ENCODE data around the gene SORCS1.
"Not testable (repeated sequence)": the region's sequence is repeated elsewhere in the genome, so short reads cannot be mapped to it uniquely, and the experiment has no call there.

The SORCS1 gene

DNA sequence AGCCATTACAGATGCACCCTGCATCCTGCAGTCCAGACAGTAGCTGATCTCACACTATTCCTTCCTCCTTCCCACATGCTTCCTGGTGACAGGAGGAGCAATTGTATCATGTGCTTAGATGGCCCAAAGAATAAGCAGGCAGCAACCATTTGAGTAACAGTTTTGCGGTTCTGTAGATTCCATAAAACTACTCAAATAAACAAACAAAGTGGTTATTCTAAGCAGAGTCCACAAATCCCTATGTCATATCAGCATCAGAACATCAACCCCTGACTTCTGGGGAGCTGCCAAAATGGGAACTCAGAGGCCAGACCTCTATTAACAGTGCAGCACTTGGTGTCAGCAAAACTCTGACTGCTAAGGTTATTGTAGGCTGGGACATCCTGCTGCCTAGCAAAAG, 226.0 kb downstream of the SORCS1 start:
- DNase-seq: no peak

DNA sequence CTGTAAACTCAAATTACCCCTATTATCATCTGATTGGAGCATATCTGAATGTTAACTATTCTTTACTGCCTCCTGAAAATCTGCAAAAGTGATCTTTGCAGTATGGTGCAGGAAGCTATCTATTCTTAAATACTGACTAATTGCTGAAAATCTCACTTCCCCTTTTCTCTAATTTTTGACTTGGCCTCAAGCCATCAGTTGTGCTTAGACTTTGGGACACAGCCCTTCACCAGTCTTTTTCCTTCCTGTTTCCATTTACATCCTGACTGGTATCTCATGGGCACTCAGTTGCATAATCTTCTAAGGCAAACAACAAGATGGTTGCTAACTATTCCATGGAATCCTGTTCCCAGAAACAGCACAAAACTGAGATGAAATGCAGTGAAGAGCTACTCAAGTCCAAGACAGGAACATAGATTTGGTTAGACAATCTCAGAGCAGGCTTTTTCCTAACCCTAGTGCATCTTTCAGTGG, 228.5 kb downstream of the SORCS1 start:
- DNase-seq: no peak

DNA sequence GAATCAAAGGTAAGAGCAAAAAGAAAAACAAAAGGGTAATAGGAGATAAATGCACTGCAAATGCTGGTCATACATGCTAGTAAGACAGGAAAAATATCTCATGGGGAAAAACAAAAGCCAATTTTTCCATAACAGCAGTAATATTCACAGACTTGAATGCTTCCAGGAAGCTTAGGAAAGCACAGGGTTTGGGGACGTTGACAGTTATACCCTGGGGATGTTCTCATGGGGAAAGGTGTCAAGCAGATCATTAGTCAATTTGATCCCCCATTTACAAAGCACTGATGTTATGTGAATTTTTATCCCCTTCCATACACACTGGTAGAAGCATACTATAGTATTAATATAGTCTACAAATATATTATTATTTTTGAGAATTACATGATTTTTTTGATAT, 232.7 kb downstream of the SORCS1 start:
- DNase-seq: no peak

DNA sequence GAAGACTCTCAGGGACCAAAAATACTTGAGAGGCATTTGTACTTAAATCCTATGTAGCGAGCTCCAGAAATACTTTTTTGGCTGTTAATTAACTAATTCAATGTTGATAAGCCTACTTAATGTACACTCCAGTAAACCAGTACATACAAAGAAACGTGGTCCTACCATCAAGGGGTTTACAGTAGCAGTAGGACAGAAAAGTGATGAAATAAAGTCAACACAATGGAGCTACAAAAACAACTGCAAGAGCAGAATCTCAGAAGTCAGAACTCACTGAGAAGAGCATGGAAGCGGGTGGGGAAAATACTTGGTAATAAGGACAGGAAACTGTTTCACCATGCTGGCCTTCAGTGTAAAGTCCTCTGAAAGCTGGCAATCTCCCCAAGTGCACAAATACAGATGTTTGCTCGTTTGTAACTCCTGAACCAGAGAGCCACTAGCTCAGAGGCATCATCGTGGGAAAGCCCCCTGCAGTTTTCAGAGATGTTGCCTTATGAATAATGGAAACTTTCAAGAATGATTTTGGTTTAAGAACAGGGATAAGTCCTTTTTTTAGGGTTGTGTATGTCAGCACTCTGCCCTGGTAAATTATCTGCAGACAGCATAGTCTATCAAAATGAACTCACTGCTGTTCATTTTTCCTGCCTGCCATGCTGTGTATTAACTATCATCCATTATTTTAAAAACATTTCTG, 233.2 kb downstream of the SORCS1 start:
- DNase-seq: no peak

DNA sequence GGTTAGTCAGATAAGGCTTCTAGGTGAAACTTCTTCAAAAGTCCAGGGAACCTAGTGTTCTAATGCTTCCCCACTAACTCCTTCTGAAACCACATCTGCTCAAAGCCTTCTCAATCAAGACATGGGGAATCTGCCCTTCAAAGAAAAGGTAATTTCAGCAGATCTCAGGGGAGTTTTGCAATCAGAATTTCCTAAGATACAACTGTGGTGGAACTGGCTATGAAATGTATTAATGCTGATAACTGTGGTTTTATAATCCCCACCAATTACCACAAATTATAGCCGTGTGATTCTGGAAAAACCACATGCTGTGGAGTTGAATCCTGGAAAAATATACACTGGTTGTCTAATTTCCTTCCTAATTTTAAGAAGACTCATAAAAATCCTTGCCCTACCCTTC, 233.8 kb downstream of the SORCS1 start:
- no peak for DNase-seq

DNA sequence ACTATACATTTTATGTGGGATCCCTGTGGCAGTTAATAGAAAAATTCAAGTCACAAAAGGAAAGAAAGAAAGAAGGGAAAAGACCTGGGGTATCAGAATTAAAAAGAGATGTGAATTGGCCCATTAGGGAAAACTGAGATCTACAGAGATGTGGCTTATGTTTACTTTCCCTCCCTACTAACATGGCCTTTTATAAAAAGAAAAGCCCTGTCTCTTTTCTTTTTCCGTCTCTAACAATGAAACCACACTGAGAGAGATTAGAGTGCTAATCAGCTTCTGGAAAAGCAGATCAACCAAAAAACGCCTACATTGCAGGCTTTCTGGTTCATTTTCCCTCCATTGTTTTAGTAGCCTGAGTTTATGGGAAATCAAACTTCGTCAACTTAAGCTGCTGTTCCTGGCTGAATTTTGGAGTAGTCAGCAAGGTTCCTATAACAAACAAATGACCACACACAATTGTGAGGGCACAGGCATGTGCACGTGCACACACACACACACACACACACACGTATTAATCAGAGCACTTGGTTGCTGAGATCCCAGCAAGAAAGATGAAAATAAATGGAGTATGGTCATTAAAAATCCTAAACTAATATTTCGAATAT, 235.1 kb downstream of the SORCS1 start:
- DNase-seq: no peak

DNA sequence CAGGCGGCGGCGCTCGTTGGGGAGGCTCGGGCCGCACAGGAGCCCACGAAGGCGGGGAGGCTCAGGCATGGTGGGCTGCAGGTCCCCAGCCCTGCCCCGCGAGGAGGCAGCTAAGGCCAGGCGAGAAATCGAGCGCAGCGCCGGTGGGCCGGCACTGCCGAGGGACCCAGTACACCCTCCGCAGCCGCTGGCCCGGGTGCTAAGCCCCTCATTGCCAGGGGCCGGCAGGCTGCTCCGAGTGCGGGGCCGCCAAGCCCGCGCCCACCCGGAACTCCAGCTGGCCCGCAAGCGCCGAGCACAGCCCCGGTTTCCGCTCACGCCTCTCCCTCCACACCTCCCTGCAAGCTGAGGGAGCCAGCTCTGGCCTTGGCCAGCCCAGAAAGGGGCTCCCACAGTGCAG, 236.4 kb downstream of the SORCS1 start:
- not testable (repeated sequence) for DNase-seq

DNA sequence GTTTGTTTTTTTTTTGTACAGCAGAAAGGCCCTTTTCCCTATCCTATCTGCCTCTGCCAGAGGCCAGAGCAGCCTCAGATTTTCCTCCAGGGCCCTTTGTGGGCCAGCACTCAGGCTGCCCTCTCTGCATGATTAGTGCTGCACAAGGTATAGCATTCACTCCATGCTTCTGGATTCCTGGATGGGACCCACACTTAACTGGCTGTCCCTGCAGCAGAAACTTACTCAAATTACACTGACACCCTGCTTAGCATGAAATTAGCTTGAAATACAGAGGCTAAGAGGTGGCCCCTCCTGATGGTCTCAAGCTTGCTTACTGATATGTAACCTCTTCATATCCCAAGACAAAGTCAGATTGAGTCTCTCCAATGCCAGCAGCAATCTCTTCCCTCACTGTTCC, 239.3 kb downstream of the SORCS1 start:
- no peak for DNase-seq

DNA sequence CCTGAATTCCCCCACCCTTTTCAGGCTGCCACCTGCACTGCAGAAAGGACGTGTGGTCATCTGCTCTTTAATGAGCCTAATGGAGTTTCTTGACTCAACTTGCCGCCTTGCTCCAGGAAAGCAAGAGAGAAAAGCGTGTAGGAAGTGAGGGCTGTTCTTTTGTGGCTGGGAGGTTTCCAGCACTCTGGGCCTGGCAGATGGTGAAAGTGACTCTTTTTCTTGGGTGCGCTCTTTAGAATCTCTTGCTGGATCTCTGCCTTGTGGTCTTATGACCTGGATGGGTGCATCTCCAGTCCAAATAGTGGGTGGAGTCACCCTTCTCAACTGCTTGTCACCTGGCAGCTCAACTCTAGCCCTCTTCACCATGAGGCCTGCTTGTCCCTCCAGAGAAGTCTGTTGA, 244.0 kb downstream of the SORCS1 start:
- DNase-seq: no peak

DNA sequence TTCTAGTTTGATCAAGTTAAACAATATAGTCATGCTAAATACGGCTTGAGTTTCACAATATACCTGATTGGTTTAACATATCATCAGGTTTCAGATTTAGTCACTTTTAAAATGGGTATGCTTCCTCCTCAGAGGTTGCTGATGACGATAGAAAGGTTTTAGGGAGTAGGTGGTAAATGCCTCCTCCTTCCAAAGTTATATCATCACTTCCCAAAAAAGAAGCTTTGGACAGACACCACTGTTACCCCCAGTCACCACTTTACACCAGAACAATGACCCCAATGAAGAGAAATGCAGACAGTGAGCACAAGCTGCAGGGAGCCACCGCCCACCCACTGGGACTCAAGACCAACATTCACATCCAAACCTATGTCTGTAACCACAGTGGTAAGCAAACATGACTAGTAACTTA, 244.6 kb downstream of the SORCS1 start:
- DNase-seq: no peak

DNA sequence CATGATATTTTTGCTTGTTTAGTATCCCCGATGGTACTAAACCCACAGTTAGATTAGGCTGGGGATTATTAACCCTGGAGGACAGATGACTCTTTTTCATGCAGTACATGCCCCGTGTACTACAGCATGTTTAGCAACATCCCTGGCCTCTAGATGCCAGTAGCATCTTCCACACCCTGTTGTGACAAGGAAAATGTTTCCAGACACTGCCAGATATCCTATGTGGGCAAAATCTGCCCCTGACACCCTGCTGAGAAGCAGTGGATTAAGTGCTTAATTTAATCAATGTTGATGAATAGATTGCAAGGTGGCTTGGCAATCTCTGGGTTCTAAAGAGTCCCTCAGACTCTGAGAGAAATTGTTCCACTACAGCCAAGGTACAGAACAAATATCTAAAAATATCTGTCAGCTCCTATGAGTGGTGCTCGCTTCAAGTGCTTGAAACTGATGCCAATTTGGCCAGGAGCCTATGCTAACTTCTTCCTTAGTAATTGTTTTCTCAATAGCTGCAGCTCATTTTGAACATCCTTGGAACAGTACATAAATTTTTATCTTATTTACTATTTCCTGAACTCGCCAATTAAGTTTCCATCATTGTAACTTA, 247.0 kb downstream of the SORCS1 start:
- no peak for DNase-seq

DNA sequence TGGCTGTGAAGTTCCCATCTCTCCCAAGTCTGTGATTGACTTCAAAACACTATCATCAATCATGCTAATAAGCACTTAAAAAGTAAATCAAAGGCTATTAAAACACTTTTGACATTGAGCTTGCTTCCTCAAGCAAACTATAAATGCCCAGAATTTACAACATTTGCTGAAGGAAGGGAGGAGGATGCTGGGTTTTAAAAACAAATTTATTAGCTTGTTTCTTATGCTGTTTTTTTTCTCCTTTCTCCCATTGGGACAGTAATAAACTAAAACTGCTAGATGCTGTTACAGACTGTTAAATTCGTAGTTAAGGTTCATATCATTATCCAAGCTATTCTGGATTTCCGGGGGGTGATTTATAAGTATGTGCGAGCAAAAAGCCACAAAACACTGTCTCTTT, 250.5 kb downstream of the SORCS1 start:
- no peak for DNase-seq

DNA sequence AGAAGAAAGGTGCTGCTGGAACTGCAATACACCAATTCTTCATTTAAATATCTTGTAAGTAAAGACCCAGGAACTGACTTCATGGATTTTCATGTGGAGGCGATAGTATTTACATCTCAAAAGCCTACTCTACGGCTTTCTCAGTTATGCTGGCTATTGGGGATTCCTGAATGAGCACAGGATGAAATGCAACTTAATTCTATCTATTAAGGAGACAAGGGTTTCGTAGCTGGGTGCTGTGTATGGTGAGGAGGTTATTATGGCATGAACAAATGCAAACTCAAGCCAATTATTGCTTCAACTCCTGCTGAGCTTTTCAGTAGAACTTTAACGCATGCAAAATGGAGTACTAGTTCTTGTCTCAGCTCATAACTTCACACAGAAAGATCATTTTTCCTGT, 251.2 kb downstream of the SORCS1 start:
- DNase-seq: no peak

DNA sequence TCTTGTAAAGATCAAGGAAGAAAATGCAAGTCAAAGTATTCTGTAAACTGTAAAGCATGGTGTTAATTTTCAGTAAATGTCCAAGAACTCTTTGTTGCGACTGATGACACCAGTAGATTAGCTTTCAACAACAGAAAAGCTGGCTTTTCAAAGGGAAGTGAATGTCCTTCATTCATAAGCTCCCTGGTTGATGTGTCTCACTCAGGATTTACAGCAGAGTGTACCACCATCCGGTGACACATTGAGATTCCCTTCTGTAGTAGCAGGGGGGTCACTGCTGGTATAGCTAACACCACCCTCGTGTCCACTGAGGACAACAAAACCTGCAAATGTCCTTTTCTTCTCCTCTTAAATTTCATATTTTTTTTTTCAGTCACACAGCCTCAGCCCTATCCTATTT, 253.4 kb downstream of the SORCS1 start:
- no peak for DNase-seq

DNA sequence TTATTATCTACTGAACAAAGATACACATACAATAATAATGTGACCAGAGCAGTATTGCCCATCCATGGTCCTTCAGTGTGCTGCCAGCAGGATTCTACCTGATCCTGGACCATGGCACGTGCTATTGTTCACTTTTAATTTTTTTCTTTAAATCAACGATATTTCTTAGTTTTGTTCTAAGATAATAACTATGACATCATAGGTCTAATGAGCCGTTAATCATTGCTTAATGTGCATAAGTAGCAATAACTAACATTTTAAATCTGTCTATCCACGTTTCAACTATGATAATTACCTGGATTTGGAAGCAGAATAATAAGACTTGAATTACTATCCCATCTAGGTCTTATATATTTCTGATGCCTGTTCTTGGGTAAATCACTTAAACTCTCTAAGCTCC, 253.8 kb downstream of the SORCS1 start:
- no peak for DNase-seq

DNA sequence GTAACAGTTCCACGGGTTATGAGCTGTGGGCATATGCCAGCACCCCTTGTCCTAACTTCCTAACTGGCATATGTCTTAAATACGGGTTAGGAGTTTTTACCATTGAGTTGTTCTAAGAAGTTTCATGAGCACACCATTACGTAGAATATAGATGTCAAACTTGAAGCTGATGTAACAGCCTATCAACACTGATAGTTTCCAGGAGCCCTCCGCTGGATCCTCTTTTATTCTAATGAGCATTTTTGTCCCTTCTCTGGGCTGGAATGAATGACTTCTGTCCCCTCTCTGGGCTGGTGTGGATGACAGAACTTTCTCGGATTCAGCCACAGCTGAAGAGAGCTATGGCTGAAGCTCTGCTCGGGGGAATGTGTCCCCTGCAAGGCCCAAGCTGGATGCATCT, 256.3 kb downstream of the SORCS1 start:
- DNase-seq: no peak

DNA sequence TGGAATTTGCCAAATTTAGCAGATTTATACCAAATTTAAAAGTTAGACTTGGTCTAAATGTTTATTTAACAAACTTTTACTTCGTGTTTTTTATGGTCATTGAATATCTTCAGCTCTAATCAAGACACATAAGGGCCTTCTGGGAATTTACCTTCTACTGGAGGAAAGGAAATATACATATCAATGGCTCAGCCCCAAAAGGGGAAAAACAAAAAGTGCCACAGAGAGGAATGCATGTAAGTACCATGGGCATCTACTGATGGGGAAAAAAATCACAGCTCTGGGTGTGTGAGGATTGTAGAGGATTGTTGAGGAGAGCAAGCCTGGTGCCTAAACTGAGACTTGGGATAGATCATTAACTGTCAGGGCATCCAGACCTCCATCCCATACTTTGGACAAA, 260.3 kb downstream of the SORCS1 start:
- DNase-seq: no peak

DNA sequence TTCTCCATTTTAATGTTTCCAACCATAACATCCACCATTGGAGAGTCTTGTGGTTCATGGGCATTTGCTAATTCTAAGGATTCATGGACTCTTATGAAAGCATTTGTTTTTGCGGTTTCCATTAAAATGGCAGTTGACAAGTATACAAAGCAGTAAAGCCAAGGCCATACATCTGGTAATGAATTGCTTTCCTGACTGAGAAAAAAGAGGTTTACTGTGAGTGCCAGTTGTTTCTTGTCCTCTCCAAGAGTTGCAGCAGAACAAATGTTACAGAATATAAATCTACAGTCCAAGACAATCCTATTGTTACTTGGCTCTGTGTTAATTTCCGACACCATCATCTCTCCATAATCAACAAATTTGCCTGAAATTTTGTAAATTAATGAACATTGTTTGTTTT, 261.3 kb downstream of the SORCS1 start:
- no peak for DNase-seq

DNA sequence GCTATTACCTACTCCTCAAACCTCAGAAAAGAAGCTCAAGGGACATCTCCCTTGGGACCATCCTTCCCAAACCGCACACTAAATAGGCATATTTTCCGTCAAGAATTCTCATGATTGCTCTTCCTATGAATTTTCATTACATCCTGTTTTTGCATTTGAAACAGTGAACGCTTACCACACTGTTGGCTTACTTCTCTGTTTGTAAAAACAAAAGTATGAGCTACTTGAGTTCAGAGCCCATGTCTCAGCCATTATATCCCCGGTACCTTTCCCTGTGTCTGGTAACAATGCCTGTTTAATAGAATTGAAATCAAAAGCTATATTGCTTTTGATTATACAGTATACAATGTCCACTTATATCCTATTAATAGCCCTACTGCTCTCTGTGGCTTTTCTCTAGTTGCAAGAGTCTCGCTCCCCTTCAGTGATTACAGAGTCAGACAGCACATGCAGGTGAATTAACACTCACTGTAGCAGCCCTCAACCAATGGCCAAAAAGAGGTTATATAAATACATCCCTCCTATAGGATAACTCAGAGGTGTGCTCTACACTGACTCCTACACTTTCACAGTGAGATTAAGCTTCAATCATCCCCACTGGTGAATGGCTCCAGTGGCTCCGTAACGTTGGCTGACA, 264.4 kb downstream of the SORCS1 start:
- no peak for DNase-seq

DNA sequence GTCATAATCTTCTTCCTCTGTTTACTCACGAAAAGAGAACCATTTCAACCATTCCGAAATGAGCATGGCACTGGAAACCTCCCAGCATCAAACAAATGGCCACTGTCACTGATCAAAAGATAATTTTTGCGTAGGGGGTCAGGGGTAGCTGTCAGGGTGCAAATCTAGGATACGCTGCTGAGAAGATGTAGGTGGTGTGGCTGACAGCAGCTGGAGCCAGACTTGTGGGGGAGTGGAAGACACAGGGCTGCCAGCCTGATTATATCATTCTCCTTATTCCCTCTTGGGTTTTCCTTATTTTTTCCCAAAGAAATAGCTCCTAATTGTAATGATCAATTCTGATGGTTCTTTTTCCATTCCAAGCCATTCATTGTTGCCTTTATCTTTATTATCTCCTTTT, 266.1 kb downstream of the SORCS1 start:
- no peak for DNase-seq

DNA sequence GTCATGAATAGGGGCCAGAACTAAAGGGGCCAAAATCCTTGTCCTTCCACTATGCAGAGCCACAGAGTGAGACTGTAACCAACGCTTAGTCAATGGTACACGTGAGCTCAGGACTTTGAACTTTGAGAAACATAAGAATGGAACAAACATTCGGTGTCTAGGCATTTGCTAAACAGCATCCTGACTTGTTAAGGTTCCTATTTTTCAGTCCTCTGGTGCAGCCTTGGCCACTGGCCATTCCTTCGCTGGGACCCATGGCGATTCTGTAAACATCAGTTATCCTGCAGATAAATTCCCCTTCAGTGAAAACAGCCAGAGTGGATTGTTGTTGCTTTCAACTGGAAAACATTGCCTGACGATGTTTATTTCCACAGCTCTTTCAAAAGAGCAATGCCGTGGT, 266.8 kb downstream of the SORCS1 start:
- no peak for DNase-seq

DNA sequence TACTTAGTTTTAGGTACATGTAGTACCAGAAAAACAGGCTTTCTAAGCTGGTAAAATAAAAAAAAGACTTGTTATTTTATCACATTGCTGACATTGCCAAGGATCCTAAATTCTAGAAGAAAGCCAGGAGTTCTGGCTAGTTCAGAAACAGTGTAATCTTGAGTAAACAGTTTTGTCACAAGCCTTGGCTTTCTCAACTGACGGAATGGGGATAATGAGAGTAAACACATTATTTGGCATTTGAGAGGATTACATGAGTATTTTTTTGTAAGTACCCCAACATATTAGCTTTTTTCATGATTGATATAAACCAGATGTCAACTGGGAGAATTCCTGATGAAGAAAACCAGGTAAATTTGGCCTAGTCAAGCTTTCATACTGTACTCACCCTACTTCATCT, 269.8 kb downstream of the SORCS1 start:
- DNase-seq: no peak

DNA sequence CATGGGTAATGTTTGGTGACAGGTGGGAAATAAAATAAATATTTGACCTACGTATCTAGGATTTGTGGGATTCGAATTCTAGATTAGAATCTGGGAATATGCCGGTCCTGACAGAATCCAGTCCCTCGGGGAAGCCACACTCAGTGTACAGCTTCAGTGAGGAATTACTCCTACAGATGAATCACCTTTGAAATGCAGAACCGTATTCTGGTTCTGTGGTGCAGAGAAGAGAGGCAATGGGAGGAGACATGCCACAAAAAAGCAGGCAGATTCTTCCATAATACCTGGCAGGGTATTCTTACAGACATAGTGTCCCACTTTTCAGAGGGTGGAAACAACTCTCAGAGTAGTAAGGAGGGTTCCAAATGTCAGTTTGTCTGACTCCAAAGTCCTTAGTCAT, 286.9 kb downstream of the SORCS1 start:
- DNase-seq: no peak

DNA sequence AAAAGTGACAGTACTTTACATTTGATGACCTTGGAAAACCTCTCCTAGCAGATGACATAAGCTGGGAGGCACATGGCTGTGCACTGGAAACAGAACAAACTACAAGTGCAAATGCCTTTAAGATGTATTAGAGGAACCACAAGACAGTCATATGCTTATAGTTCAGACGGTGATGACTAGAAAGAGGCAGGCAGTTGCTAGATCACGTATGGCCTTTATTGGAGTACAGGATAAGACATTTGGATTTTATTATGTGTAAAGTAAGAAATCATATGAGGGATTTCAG, 290.0 kb downstream of the SORCS1 start:
- no peak for DNase-seq
